GM19025 (cell line): Measurements from ENCODE around the gene SMG9.

Experiments
- ATAC-seq: cut with Tn5 transposase; IDR thresholded peaks from one replicate; pipeline ENCODE4 v1.9.1; 2021; ENCODE audit warnings: mild to moderate bottlenecking, low read depth, moderate library complexity; ENCODE audit not compliant: unreplicated experiment

Gene SMG9

GRCh38 chr19:43760941-43761340 lies 6.2 kb upstream of the SMG9 start:
- no peak for ATAC-seq

- no peak for ATAC-seq
These were observed 4.8 kb upstream of the SMG9 start for GRCh38 chr19:43759515-43759914.

- ATAC-seq: no peak
These were observed 567 bp upstream of the SMG9 start for GRCh38 chr19:43755256-43755801.

- ATAC-seq: no peak
These were observed 584 bp downstream of the SMG9 start for GRCh38 chr19:43754253-43754502.

- ATAC-seq: no peak
These were observed 2.4 kb downstream of the SMG9 start for GRCh38 chr19:43752287-43752875.

GRCh38 chr19:43751466-43752220 lies 3.1 kb downstream of the SMG9 start:
- no peak for ATAC-seq

- no peak for ATAC-seq
These were observed 4.9 kb downstream of the SMG9 start for GRCh38 chr19:43749898-43750297.

GRCh38 chr19:43749152-43749551 lies 5.6 kb downstream of the SMG9 start:
- ATAC-seq: no peak

- no peak for ATAC-seq
These were observed 6.1 kb downstream of the SMG9 start for GRCh38 chr19:43748685-43749084.

GRCh38 chr19:43748205-43748594 lies 6.6 kb downstream of the SMG9 start:
- ATAC-seq: no peak

- no peak for ATAC-seq
These were observed 7.1 kb downstream of the SMG9 start for GRCh38 chr19:43747557-43748204.

GRCh38 chr19:43743059-43743458 lies 11.7 kb downstream of the SMG9 start:
- ATAC-seq: no peak

GRCh38 chr19:43741075-43741825 lies 13.5 kb downstream of the SMG9 start:
- no peak for ATAC-seq

- no peak for ATAC-seq
These were observed 15.1 kb downstream of the SMG9 start for GRCh38 chr19:43739439-43740235.

- ATAC-seq: no peak
These were observed 16.0 kb downstream of the SMG9 start for GRCh38 chr19:43738780-43739211.

GRCh38 chr19:43735957-43736356 lies 18.8 kb downstream of the SMG9 start:
- no peak for ATAC-seq

- ATAC-seq: no peak
These were observed 19.7 kb downstream of the SMG9 start for GRCh38 chr19:43735013-43735412.

- ATAC-seq: no peak
These were observed 22.9 kb downstream of the SMG9 start for GRCh38 chr19:43731846-43732245.

- ATAC-seq: no peak
These were observed 23.4 kb downstream of the SMG9 start for GRCh38 chr19:43731346-43731745.

GRCh38 chr19:43729919-43730318 lies 24.8 kb downstream of the SMG9 start:
- no peak for ATAC-seq

- ATAC-seq: no peak
These were observed 27.2 kb downstream of the SMG9 start for GRCh38 chr19:43727593-43727853.
